ENCODE measurements around the gene KLF9. TPM values are rescaled to one million over a fixed set of nuclear protein-coding genes. Genes with fewer than 3 reads are reported as not detected.
A peak's percentile ranks its signal among the peaks of the same experiment; 100 is the strongest.

The KLF9 gene
- total and polyA plus RNA-seq, 9 of the 15 experiments (the other 6 are each of a cell fraction or from before 2014, with no cell fraction given) = 3.3 to 11.9 (median 6.9) TPM

DNA sequence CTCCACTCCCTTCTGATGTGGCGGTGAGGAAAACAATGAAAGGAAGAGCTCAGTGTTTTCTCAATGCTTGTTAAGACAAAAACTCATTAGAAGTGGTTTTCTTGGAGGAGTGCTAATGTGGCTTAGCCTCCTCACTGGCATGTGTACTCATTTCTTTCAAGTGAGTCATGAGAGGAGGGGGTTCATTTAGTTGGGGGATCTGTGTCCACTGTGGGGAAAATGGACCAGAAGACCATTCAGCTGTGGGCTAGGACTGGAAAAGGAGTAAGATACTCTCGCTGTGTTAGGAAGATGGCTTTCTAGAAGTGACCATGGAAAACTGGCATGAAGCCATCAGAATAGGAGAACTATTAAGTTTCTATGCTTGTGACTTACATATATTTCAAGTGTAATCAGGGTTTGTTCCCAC is 23.5 kb downstream of the KLF9 start:
- Histone ChIP-seq H3K79me2 (ENCODE audit: control insufficient read depth, insufficient read depth, low read length) (peaks cover 71% of the 10 kb centered on the region), H3K9me3 (replicated peaks; ENCODE audit: control insufficient read depth, insufficient read depth, low read depth, low read length) (no peaks in the 10 kb centered on the region), H3K27ac (ENCODE audit: extremely low read depth, low read depth, low read length) (no peak overlapping the region), H3K4me3 (no peak overlapping the region), H4K20me1 (replicated peaks; ENCODE audit: control insufficient read depth, insufficient read depth, low read length) (peaks cover 26% of the 10 kb centered on the region), H2AFZ (ENCODE audit: low read depth, low read length) (no peak overlapping the region), H3K4me2 (ENCODE audit: insufficient read depth, low read length) (no peak overlapping the region), H3K36me3 (ENCODE audit: control insufficient read depth, insufficient read depth, low read length) (peaks cover 15% of the 10 kb centered on the region; the same call in 1 of the 3 replicates), H3K4me1 (replicated peaks in 1 of 2; ENCODE audit: control insufficient read depth in 2 of 2, insufficient read depth in 2 of 2, low read length in 2 of 2) (no peaks in the 10 kb centered on the region; a peak in 1 of 5 replicates), H3K9ac (ENCODE audit: insufficient read depth in 1 of 2, low read depth in 2 of 2, low read length in 2 of 2) (no peak overlapping the region), H3K9me1 (ENCODE audit: control insufficient read depth, insufficient read depth, low read length) (no peaks in the 10 kb centered on the region), H3K27me3 (ENCODE audit: control insufficient read depth in 2 of 2, insufficient read depth in 2 of 2, low read length in 2 of 2) (no peaks in the 10 kb centered on the region)
- POLR2A ChIA-PET = interaction anchor here (0.6 to 2.2 kb wide), 3 partner anchors 8 to 17 kb away, joined by 3 to 8 read pairs (median 4); no protein-coding TSS in a partner anchor
- WGBS (ENCODE audit: insufficient coverage, low coverage, missing lambda C conversion rate) = 71% methylated on average over 2 of the region's 2 CpGs
- intact Hi-C loops (cut with micrococcal nuclease) = no loop called here
- FAIRE-seq = no peak
- BruUV-seq (replicated peaks) = no TSS peak
- CTCF ChIA-PET (ENCODE audit: low intra/inter-chr PET ratio) = no interaction called here
- DNase-seq (ENCODE audit: extremely low read depth in 1 of 4, low spot score in 3 of 4) = no peak
- in situ Hi-C loops (cut with MboI) = no loop called here
- no peak; the same call in 2 of the 3 replicates for ATAC-seq
- TF ChIP-seq BACH1 (tag; IDR thresholded peaks at IDR 0.05) (no peak), NFIC (IDR thresholded peaks at IDR 0.05) (peak; percentile 39)

DNA sequence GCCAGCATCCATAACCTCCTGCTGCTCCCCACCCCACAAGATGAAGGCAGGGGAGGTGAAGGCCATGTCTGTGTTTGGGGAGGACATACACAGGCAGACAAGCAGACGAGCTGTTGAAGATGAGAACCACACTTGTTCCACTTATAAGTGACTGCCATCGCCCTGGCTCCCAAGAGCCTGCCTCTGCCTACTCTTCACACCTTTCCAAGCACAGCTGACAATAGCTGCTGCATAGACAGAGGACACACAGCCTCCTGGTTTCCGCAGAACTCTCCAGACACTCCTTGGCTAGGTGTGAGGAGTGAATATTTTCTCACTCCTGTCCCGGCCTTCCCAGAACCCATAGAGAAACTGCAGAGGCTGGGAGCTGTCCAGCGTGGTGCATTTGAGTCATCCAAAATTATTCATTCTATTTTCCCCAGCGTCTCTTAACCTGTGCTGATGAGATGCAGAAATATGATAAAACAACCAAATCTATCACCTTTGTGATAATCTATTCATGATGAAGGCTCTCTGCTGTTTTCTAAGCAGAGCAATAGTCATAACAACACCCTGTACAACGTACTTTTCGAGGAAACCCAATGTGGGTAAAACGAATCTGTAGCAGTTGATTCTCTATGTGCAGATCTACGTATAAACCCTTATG is 24.7 kb downstream of the KLF9 start:
- WGBS (ENCODE audit: insufficient coverage, low coverage, missing lambda C conversion rate) = 63% methylated on average over 7 of the region's 10 CpGs
- H3K36me3 ChIP-seq (ENCODE audit: control insufficient read depth, insufficient read depth, low read length) = peaks cover 20% of the 10 kb centered on the region; the same call in 1 of the 3 replicates
- no peaks in the 10 kb centered on the region for H3K27me3 ChIP-seq (ENCODE audit: control insufficient read depth in 2 of 2, insufficient read depth in 2 of 2, low read length in 2 of 2)
- POLR2A ChIA-PET = interaction anchor here (0.9 to 2.2 kb wide), 2 partner anchors 10 to 16 kb away, joined by 3 to 8 read pairs; no protein-coding TSS in a partner anchor
- H3K9me3 ChIP-seq (replicated peaks; ENCODE audit: control insufficient read depth, insufficient read depth, low read depth, low read length) = no peaks in the 10 kb centered on the region
- intact Hi-C loops (cut with micrococcal nuclease) = no loop called here
- H3K4me2 ChIP-seq (ENCODE audit: insufficient read depth, low read length) = no peak overlapping the region
- H2AFZ ChIP-seq (ENCODE audit: low read depth, low read length) = no peak overlapping the region
- H4K20me1 ChIP-seq (replicated peaks; ENCODE audit: control insufficient read depth, insufficient read depth, low read length) = peaks cover 26% of the 10 kb centered on the region
- no peak overlapping the region for H3K27ac ChIP-seq (ENCODE audit: extremely low read depth, low read depth, low read length)
- H3K4me1 ChIP-seq (replicated peaks in 1 of 2; ENCODE audit: control insufficient read depth in 2 of 2, insufficient read depth in 2 of 2, low read length in 2 of 2) = no peaks in the 10 kb centered on the region; a peak in 1 of 5 replicates
- peaks cover 59% of the 10 kb centered on the region for H3K79me2 ChIP-seq (ENCODE audit: control insufficient read depth, insufficient read depth, low read length)
- FAIRE-seq (no peak), ATAC-seq (no peak; the same call in 2 of the 3 replicates), DNase-seq (ENCODE audit: extremely low read depth in 1 of 4, low spot score in 3 of 4) (no peak)
- CTCF ChIA-PET (ENCODE audit: low intra/inter-chr PET ratio) = no interaction called here
- in situ Hi-C loops (cut with MboI) = no loop called here
- no peak overlapping the region for H3K9ac ChIP-seq (ENCODE audit: insufficient read depth in 1 of 2, low read depth in 2 of 2, low read length in 2 of 2)
- no TSS peak for BruUV-seq (replicated peaks)
- no peak overlapping the region for H3K4me3 ChIP-seq
- H3K9me1 ChIP-seq (ENCODE audit: control insufficient read depth, insufficient read depth, low read length) = no peaks in the 10 kb centered on the region
- TF ChIP-seq RBM17 (IDR thresholded peaks at IDR 0.05; ENCODE audit: borderline replicate concordance, low read depth, low read length) (no peak), ZEB2 (IDR thresholded peaks at IDR 0.05) (no peak), REST (IDR thresholded peaks at IDR 0.05; ENCODE audit: borderline replicate concordance) (peak; percentile 85), REST (CRISPR knock-in tag; IDR thresholded peaks at IDR 0.05; ENCODE audit: low read depth) (0 out of 2 replicates have a peak, but pooled peaks have one; percentile 28), GATAD2B (IDR thresholded peaks at IDR 0.05; ENCODE audit: borderline replicate concordance) (no peak), ZNF324 (CRISPR knock-in tag; IDR thresholded peaks at IDR 0.05) (no peak)
